Mesangial cell (primary cell): ENCODE measurements around the gene HPGD. TPM values are rescaled to one million over a fixed set of nuclear protein-coding genes. Genes with fewer than 3 reads are reported as not detected.

ENCODE experiments used
- total RNA-seq: library from RNA; depleted of rRNA; stranded (reverse); fragments of >200 nt; gene quantifications from 2 replicates; pipeline ENCODE4 v1.2.3, GENCODE V29; 2015

Gene HPGD
- 4.9 and 106 TPM in 2 replicates for total RNA-seq

GRCh38 chr4:174522183-174523024, at the start of gene HPGD:
Gene HPGD, minus strand, starts transcription at chr4:174522488. Its CDS starts 37 bp downstream, at chr4:174522451.

Other genes starting within 250 kb of the HPGD start
- 10.3 and 11.9 TPM in 2 replicates for gene FBXO8, start 238.8 kb downstream of the HPGD start, total RNA-seq
- gene CEP44, start 238.6 kb downstream of the HPGD start, total RNA-seq = 3.7 and 9.8 TPM in 2 replicates